Stomach smooth muscle (tissue), 2 donors: ENCODE data around the gene HAUS6.
"Not testable (repeated sequence)": the region's sequence is repeated elsewhere in the genome, so short reads cannot be mapped to it uniquely, and the experiment has no call there.

Source experiments
- H3K27ac ChIP-seq: one replicate; pipeline ENCODE4 v1.7.0; 2013; ENCODE audit warnings: mild to moderate bottlenecking, low read length, inconsistent platforms
- H3K27me3 ChIP-seq, 2 donors: one replicate each; pipeline ENCODE4 v1.7.0; 2013; ENCODE audit warnings: low read length in 2 of 2; ENCODE audit not compliant: insufficient read depth in 2 of 2, control insufficient read depth in 1 of 2
- H3K36me3 ChIP-seq, 2 donors: one replicate each; pipeline ENCODE4 v1.7.0; 2013; ENCODE audit warnings: low read length in 2 of 2; ENCODE audit not compliant: control insufficient read depth in 2 of 2, insufficient read depth in 2 of 2
- H3K4me1 ChIP-seq: one replicate; pipeline ENCODE4 v1.7.0; 2013; ENCODE audit warnings: low read length; ENCODE audit not compliant: control insufficient read depth, insufficient read depth
- H3K4me3 ChIP-seq, 2 donors: one replicate each; pipeline ENCODE4 v1.7.0; 2013; ENCODE audit warnings: low read length in 2 of 2
- H3K9ac ChIP-seq, 2 donors: one replicate each; pipeline ENCODE4 v1.7.0; 2013; ENCODE audit warnings: low read length in 2 of 2, mild to moderate bottlenecking in 1 of 2
- H3K9me3 ChIP-seq, 2 donors: one replicate each; pipeline ENCODE4 v1.7.0; 2013; ENCODE audit warnings: low read length in 2 of 2; ENCODE audit not compliant: control insufficient read depth in 2 of 2
- donor health status: healthy.
- donor health status: Pancreatic carcinoma.

Gene HAUS6, protein sequence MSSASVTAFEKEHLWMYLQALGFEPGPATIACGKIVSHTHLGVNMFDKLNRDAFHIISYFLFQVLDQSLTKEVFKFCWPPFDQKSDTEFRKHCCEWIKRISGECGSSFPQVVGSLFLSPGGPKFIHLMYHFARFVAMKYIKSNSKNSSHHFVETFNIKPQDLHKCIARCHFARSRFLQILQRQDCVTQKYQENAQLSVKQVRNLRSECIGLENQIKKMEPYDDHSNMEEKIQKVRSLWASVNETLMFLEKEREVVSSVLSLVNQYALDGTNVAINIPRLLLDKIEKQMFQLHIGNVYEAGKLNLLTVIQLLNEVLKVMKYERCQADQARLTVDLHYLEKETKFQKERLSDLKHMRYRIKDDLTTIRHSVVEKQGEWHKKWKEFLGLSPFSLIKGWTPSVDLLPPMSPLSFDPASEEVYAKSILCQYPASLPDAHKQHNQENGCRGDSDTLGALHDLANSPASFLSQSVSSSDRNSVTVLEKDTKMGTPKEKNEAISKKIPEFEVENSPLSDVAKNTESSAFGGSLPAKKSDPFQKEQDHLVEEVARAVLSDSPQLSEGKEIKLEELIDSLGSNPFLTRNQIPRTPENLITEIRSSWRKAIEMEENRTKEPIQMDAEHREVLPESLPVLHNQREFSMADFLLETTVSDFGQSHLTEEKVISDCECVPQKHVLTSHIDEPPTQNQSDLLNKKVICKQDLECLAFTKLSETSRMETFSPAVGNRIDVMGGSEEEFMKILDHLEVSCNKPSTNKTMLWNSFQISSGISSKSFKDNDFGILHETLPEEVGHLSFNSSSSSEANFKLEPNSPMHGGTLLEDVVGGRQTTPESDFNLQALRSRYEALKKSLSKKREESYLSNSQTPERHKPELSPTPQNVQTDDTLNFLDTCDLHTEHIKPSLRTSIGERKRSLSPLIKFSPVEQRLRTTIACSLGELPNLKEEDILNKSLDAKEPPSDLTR

DNA sequence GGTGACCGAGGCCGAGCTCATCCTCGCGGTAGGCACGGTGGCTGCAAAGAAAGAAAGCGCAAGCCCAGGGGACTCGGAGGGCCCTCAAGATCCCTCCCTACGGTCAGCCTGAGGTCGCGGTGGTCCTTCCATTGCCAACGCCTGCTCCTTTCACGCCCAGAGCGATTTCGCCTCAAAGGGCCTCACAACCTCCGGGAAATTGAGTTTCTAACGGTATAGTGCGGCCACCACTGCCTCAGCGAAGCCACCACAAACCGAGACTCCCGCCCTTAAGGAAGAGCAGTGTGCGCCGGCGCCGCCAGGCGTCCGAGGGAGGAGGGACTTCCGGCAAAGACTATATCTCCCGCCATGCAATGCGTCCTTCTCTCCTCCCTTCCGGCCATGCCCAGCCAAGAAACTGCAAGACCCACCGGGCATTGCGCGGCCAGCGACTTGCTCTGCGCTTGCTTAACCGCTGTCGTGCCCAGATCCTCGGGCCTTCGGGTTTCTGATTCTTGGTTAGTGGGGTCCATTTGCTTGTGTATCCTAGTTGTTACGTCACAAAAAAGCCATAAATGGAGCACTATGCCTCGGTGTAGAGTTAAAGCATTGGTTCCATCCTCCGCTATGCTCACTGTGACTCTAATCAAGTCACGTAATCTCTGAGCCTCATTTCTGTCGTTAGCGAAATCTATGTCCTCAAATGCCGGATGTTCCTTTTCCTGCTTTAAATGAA is at the start of gene HAUS6:
TSS of gene HAUS6 (minus strand) at position 274 of the 715 bp plus-strand sequence. CDS start at position 21, 253 bp downstream.
- no peaks in the 10 kb centered on the region for H3K36me3 ChIP-seq
- H3K9me3 ChIP-seq, result no peaks in the 10 kb centered on the region
- H3K4me3 ChIP-seq, result peak within 1 kb of the TSS; percentile 70 to 85
- peak within 1 kb of the TSS; percentile 71 to 95 for H3K9ac ChIP-seq
- no peaks in the 10 kb centered on the region for H3K27me3 ChIP-seq
- H3K4me1 ChIP-seq, result peaks cover 3% of the 10 kb centered on the region
- H3K27ac ChIP-seq, result peak within 1 kb of the TSS; percentile 91

DNA sequence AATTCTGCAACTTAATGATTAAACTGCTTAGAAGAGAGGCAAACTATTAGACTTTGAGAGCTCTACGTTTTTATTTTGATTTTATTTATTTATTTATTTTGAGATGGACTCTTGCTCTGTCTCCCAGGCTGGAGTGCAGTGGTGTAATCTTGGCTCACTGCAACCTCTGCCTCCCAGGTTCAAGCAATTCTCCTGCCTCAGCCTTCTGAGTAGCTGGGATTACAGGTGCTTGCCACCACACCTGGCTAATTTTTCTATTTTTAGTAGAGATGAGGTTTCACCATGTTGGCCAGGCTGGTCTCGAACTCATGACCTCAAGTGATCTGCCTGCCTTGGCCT is 49.4 kb upstream of the HAUS6 start:
- H3K27me3 ChIP-seq, H3K27ac ChIP-seq, H3K9ac ChIP-seq, H3K36me3 ChIP-seq, H3K9me3 ChIP-seq, H3K4me1 ChIP-seq, H3K4me3 ChIP-seq: not testable (repeated sequence)

DNA sequence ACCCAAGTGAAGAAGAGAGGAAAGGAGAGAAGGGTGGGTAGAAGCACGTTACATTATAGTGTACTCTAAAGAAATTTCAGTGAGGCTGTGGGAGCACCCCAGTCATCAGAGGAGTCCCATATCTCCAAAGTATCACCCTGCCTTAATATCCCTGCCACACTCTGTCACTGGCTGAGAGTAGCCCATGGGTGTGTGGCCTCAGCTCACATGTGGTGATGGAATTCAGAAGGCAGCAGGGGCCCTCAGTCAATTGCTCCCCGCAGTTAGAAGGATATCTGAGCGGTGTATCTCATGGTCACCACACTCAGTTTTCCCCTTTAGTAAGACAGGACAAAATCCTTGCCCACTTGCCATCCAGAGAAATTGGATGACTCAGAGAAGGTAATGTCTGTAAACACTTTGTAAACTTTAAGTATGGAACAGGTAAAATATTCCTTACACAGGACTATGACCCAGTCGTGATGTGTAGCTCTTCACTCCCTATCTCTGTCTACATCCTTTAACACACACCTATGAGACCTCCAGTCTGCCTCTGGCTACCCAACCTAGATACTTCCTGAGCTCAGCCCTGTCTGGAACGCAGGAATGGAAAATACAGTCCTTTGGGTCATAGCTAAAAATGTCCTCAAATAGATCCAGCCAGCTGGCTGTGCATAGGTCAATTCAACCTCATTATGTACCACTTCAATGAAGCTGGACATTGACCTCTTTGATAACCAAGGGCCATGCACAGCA is 48.9 kb upstream of the HAUS6 start:
- no peaks in the 10 kb centered on the region for H3K4me1 ChIP-seq
- no peaks in the 10 kb centered on the region for H3K9me3 ChIP-seq
- H3K36me3 ChIP-seq, result no peaks in the 10 kb centered on the region
- H3K27ac ChIP-seq, result no peak overlapping the region
- H3K9ac ChIP-seq, result no peak overlapping the region
- no peak overlapping the region for H3K4me3 ChIP-seq
- H3K27me3 ChIP-seq, result no peaks in the 10 kb centered on the region

DNA sequence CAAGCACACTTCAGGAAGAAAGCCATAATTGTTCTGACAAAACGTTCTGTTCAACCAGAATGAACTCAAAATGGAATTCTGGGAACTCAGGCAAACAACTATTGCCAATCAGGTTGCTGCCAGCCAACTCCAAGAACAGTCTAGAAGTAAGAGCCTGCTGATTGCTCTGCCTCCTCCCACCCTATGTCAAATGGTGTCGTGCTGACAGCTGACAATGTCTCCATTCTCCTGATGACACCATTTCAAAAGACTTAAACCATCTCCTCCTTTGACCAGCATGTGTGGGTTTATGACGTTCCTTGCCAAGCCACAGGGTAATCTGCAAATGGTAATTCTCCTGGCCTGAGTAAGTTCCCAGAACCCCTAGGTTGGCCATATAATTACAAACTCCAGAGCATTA is 46.5 kb upstream of the HAUS6 start:
- no peak overlapping the region for H3K4me3 ChIP-seq
- no peaks in the 10 kb centered on the region for H3K9me3 ChIP-seq
- H3K36me3 ChIP-seq, result no peaks in the 10 kb centered on the region
- no peak overlapping the region for H3K27ac ChIP-seq
- no peak overlapping the region for H3K9ac ChIP-seq
- no peaks in the 10 kb centered on the region for H3K27me3 ChIP-seq
- H3K4me1 ChIP-seq, result no peaks in the 10 kb centered on the region

DNA sequence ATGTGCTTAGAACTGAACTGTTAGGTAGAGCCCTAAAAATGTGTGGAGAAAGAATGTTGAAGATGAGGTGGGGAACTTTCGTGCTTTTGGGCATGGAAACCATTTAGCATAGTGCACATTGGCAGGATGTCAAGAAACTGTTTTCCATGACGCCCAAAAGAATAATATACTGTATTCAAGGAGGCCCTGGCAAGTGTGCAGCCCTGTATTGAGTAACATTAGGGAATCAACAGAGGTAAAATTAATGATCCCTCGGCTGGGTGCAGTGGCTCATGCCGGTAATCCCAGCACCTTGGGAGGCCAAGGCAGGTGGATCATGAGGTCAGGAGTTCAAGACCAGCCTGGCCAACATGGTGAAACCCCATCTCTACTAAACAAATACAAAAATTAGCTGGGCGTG is 45.5 kb upstream of the HAUS6 start:
- Histone ChIP-seq H3K4me1 (no peaks in the 10 kb centered on the region), H3K9me3 (no peaks in the 10 kb centered on the region), H3K36me3 (no peaks in the 10 kb centered on the region), H3K27me3 (no peaks in the 10 kb centered on the region), H3K4me3 (no peak overlapping the region), H3K27ac (no peak overlapping the region), H3K9ac (no peak overlapping the region)

DNA sequence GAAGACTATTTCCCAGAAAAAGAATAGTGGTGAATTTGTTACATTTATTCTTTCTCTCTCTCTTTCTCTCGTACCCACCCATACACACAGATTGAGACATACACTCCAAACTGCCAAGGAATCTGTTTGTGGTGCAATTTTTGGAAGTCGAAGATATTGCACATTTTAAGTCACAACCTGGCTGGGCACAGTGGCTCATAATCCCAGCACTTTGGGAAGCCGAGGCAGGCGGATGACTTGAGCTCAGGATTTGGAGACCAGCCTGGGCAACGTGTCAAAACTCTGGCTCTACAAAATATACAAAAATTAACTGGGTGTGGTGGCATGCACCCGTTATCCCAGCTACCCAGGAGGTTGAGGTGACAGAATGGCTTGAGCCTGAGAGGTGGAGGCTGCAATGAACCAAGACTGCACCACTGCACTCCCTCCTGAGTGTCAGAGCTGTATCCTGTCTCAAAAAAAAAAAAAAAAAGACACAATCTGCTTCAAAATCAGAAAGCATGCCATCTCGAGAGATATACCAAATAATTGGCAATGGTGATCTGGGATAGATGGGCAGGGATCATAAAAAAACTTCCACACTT is 43.8 kb upstream of the HAUS6 start:
- H3K9me3 ChIP-seq, result no peaks in the 10 kb centered on the region
- no peaks in the 10 kb centered on the region for H3K4me1 ChIP-seq
- H3K36me3 ChIP-seq, result no peaks in the 10 kb centered on the region
- no peaks in the 10 kb centered on the region for H3K27me3 ChIP-seq
- no peak overlapping the region for H3K27ac ChIP-seq
- H3K9ac ChIP-seq, result no peak overlapping the region
- no peak overlapping the region for H3K4me3 ChIP-seq

DNA sequence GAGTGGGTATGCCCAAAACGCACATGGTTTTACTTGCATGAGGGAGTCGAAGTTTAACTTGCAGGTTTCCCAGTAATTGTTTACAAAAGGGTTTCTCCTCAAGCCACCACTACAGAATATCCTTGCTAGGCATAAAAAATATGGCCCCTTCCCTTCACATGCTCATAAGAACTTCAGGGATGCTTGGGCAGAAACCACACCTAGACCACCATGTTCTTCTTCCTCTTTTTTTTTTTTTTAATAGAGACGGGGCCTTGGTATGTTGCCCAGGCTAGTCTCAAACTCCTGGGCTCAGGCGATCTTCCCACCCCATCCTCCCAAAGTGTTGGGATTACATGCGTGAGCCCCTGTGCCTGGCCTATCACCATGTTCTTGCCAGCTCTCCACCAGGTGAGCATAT is 43.2 kb upstream of the HAUS6 start:
- Histone ChIP-seq H3K9ac (no peak overlapping the region), H3K27ac (no peak overlapping the region), H3K4me3 (no peak overlapping the region), H3K9me3 (no peaks in the 10 kb centered on the region), H3K27me3 (no peaks in the 10 kb centered on the region), H3K36me3 (no peaks in the 10 kb centered on the region), H3K4me1 (no peaks in the 10 kb centered on the region)

DNA sequence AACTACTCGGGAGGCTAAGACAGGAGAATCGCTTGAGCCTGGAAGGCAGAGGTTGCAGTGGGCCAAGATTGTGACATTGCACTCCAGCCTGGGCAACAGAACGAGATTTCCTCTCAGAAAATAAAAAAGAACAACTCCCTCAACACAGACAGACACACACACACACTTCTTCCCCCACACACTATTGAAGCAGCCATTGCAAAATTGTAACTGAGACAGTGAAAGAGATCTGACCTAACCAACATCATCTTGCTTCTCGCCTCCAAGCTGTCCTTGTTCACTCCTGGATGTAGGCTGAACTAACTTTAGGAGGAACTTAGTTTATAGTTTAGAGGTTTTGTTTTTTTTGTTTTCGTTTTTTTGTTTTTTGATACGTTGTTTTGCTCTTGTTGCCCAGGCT is 37.6 kb upstream of the HAUS6 start:
- H3K4me1 ChIP-seq, result no peaks in the 10 kb centered on the region
- no peaks in the 10 kb centered on the region for H3K36me3 ChIP-seq
- no peak overlapping the region for H3K4me3 ChIP-seq
- no peak overlapping the region for H3K9ac ChIP-seq
- H3K27ac ChIP-seq, result no peak overlapping the region
- no peaks in the 10 kb centered on the region for H3K9me3 ChIP-seq
- H3K27me3 ChIP-seq, result no peaks in the 10 kb centered on the region

DNA sequence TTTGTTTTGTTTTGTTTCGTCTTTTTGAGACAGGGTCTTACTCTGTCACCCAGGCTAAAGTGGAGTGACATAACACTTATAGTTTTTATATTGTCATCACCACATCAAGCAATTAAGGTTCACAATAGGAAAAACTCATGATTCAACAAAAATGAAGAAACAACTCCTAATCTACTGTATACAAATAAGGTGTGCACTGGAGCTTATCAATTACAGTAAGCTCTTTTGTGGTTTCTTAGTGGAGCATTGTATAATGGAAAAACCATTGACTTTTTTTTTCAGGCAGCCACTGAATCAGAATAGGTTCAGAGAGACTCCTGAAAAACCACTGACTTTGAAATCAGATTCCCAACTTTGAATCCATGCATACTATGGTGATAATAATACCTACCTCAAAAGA is 35.4 kb upstream of the HAUS6 start:
- no peaks in the 10 kb centered on the region for H3K9me3 ChIP-seq
- no peaks in the 10 kb centered on the region for H3K36me3 ChIP-seq
- no peak overlapping the region for H3K27ac ChIP-seq

DNA sequence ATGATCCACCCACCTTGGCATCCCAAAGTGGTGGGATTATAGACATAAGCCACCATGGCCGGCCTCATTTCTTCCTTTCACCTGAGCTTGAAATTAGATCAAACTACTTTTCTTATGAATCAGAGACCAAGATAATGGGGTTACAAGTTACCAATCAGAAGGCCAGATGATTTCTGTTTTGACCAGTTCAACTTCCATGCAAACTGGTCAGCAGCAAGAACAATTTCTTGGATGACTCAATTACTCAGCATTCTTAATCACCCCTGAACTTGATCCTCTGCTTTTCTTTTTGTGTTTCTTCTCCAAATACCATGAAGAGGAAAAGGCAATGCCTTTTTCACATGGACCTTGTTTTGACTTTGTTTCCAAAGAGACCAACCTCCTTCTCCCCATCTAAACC is 34.6 kb upstream of the HAUS6 start:
- Histone ChIP-seq H3K4me3 (no peak overlapping the region), H3K4me1 (no peaks in the 10 kb centered on the region), H3K27me3 (no peaks in the 10 kb centered on the region), H3K36me3 (no peaks in the 10 kb centered on the region), H3K9me3 (no peaks in the 10 kb centered on the region), H3K9ac (no peak overlapping the region), H3K27ac (no peak overlapping the region)

More for the DNA sequence above, 35.4 kb upstream of the HAUS6 start:
- Histone ChIP-seq H3K27me3 (no peaks in the 10 kb centered on the region), H3K4me3 (no peak overlapping the region), H3K4me1 (no peaks in the 10 kb centered on the region), H3K9ac (no peak overlapping the region)
